GM12873 (cell line): ENCODE measurements around the gene ZNF497.

Experiments used
- CTCF ChIP-seq: IDR thresholded peaks from 2 replicates; pipeline ENCODE4 v1.5.1; 2012; ENCODE audit warnings: low read depth, mild to moderate bottlenecking, moderate library complexity, low read length, control low read depth; ENCODE audit not compliant: insufficient read depth; ENCODE audit errors: missing control alignments

The ZNF497 gene

GRCh38 chr19:58328999-58329398 lies 33.6 kb downstream of the ZNF497 start:
- peak; percentile 66 for TF ChIP-seq CTCF

DNA sequence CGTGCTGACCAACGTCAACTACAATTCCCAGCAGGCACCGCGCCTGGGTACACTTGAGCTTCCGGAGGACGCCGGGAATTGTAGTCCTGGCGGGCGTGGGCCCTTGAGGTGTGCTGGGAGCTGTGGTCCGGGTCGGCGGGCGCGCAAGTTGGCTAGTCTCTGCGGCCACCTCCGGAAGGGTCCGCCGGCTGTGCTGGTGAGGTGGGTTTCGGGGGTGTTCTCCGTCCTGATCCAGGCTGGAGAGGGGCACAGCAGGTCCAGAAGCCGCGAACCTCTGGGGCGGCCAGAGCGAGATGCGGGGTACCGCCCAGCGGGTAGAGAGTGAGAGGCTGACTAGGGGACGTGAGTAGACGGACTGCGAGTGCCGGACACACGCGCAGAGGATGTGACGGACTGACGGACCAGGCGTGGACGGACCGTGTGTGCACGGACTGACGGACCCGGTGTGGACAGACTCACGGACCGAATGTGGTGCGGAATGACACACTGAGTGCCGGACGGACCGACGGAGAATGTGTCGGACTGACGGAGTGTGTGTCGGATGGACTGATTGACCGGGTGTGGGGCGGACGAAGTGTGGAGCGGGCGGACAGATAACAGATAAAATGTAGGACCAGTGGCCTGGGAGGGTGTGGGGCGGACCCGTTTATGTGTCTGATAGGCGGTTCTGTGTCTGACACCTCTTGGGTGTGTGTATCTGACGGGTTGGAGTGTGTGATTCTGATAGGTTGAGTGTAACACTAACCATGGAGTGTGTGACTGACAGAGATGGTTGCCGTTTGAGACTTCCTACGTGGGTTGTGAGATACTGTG lies 35.4 kb downstream of the ZNF497 start, which contains the start of gene ZSCAN22:
Gene ZSCAN22, plus strand, starts transcription at position 81 of the 813 bp plus-strand sequence. CDS start 7,809 bp downstream, outside the sequence.
- no peak for TF ChIP-seq CTCF

GRCh38 chr19:58326501-58326913 lies 36.0 kb downstream of the ZNF497 start:
- no peak for TF ChIP-seq CTCF

GRCh38 chr19:58325311-58326022 lies 37.1 kb downstream of the ZNF497 start:
- no peak for TF ChIP-seq CTCF

GRCh38 chr19:58319241-58319640 lies 43.3 kb downstream of the ZNF497 start:
- no peak for TF ChIP-seq CTCF

- no peak for TF ChIP-seq CTCF
Measured at GRCh38 chr19:58318297-58318696, 44.3 kb downstream of the ZNF497 start.

GRCh38 chr19:58317476-58318072 lies 45.0 kb downstream of the ZNF497 start:
- no peak for TF ChIP-seq CTCF
